Measurements from ENCODE around the gene CCDC110. TPM values are rescaled to one million over a fixed set of nuclear protein-coding genes. Genes with fewer than 3 reads are reported as not detected.
A peak's percentile ranks its signal among the peaks of the same experiment; 100 is the strongest.

The CCDC110 gene
- 0.67 TPM for total RNA-seq (ENCODE audit: unreplicated experiment)
- long read RNA-seq, result 0 reads

DNA sequence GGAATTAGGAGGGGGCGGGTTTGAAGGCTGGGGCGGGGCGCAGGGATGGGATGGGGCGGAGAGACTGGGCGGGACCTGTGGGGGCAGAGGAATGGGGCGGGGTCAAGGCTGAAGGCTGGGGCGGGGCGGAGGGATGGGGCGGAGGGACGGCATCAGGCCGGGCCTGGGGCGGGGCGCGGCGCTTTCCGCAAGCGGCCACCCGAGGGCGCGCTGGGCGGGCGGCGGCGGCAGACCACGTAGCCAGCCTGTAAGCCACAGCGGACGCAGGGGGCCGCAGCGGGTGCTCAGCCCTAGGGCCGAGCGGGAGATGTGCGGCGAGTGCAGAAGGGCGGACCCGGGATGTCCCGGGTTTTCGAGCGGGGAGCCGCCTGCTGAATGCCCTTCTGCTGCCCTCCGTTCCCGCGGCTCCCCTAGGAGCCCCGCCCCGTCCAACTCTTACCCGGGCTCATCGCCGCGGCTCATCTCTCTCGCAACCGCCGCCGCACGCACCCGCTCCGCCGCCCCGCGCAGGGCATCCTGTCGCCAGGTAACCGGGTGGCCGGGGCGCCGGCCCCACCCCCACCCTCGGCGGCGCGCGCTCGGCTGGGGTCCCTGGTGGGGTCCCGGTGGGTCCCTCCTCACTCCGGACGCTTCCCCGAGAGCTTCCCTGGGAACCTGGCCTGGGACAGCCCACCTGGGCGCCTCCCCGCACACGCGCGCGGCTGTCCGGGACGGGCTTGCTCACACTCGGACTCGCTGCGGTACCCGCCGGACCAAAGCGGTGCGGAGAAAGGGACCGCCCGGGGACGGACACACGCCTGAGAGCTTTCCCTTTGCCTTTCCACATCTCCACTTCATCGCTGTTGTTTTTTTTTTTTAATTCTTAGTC, at the start of gene CCDC110:
Gene CCDC110 (minus strand): TSS at position 499 of the 868 bp plus-strand sequence. CDS start 50 bp downstream, at position 449.
- DNase-seq (ENCODE audit: low spot score), result peak; percentile 98
- Mint-ChIP-seq H3K4me3 (ENCODE audit: unreplicated experiment) (peak within 1 kb of the TSS; percentile 97), H3K9me3 (ENCODE audit: unreplicated experiment) (no peaks in the 10 kb centered on the region), H3K27me3 (ENCODE audit: unreplicated experiment) (peaks cover 5% of the 10 kb centered on the region), H3K36me3 (ENCODE audit: low read depth, unreplicated experiment) (no peaks in the 10 kb centered on the region), H3K4me1 (ENCODE audit: unreplicated experiment) (peaks cover 2% of the 10 kb centered on the region), H3K27ac (ENCODE audit: unreplicated experiment) (peak within 1 kb of the TSS; percentile 81)
- TF ChIP-seq, protein P1, sequence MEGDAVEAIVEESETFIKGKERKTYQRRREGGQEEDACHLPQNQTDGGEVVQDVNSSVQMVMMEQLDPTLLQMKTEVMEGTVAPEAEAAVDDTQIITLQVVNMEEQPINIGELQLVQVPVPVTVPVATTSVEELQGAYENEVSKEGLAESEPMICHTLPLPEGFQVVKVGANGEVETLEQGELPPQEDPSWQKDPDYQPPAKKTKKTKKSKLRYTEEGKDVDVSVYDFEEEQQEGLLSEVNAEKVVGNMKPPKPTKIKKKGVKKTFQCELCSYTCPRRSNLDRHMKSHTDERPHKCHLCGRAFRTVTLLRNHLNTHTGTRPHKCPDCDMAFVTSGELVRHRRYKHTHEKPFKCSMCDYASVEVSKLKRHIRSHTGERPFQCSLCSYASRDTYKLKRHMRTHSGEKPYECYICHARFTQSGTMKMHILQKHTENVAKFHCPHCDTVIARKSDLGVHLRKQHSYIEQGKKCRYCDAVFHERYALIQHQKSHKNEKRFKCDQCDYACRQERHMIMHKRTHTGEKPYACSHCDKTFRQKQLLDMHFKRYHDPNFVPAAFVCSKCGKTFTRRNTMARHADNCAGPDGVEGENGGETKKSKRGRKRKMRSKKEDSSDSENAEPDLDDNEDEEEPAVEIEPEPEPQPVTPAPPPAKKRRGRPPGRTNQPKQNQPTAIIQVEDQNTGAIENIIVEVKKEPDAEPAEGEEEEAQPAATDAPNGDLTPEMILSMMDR (IDR thresholded peaks at IDR 0.05; ENCODE audit: unreplicated experiment), result peak; percentile 47

DNA sequence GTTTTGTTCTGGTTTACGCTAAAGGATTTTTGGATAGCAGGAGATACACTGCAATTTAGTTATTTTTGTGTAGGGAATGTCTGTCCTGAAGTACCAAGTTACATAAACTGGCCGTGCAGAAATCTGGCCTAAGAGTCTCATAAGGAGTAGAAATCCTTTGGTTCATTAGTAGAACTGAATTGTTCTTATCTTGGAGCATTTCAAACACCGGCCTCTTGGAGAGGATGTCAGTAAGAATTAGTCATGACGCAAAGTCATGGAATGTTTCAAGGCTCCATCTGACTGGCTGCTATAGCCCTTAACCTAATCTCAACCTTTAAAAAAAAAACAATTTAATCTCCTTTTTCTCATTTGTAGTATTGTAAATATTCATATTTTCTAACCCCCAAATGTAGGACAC, 48.6 kb upstream of the CCDC110 start:
- Mint-ChIP-seq H3K36me3 (ENCODE audit: low read depth, unreplicated experiment) (no peaks in the 10 kb centered on the region), H3K27ac (ENCODE audit: unreplicated experiment) (no peak overlapping the region), H3K4me1 (ENCODE audit: unreplicated experiment) (no peaks in the 10 kb centered on the region), H3K9me3 (ENCODE audit: unreplicated experiment) (no peaks in the 10 kb centered on the region), H3K27me3 (ENCODE audit: unreplicated experiment) (no peaks in the 10 kb centered on the region), H3K4me3 (ENCODE audit: unreplicated experiment) (no peak overlapping the region)
- no peak for DNase-seq (ENCODE audit: low spot score)
- TF ChIP-seq, protein P1 (IDR thresholded peaks at IDR 0.05; ENCODE audit: unreplicated experiment), result no peak

DNA sequence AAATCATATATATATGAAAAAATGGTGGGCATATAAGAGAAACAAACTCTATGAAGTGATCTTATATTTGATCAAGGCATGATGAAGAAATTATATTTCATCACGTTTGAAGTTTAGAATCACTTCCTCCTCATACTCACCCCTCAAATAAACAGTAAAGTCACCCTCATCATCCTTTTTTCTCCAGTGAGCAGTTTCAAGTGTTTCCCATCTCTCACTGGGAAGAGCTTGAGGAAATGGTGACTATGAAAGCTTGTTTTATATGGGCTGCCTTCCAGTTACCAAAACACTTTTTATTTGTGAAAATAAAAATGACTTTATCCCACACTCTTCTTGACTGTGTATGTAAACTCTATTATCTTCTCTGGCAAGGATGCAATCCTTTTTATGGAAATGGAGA, 47.0 kb upstream of the CCDC110 start:
- Mint-ChIP-seq H3K36me3 (ENCODE audit: low read depth, unreplicated experiment) (no peaks in the 10 kb centered on the region), H3K4me1 (ENCODE audit: unreplicated experiment) (peaks cover 8% of the 10 kb centered on the region), H3K9me3 (ENCODE audit: unreplicated experiment) (no peaks in the 10 kb centered on the region), H3K4me3 (ENCODE audit: unreplicated experiment) (no peak overlapping the region), H3K27ac (ENCODE audit: unreplicated experiment) (no peak overlapping the region), H3K27me3 (ENCODE audit: unreplicated experiment) (no peaks in the 10 kb centered on the region)
- TF ChIP-seq, protein P1 (IDR thresholded peaks at IDR 0.05; ENCODE audit: unreplicated experiment), result no peak
- no peak for DNase-seq (ENCODE audit: low spot score)

DNA sequence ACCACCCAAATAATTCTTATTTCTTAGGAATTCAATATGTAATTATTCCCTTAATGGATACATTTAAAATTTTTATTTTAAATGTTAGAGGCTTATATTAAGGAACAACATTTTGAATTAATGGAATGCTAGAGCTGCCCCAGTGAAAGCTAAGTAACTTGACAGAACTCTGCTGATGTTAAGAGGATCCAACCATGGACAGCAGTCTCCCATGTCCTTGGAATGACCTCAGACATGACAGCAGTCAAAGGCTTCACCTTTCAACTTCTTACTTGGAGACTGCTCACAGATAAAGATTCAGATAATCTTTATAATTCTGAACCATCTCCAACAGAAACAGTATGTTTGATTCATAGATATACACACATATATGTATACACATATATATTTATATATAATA, 46.5 kb upstream of the CCDC110 start:
- Mint-ChIP-seq H3K9me3 (ENCODE audit: unreplicated experiment) (no peaks in the 10 kb centered on the region), H3K27ac (ENCODE audit: unreplicated experiment) (no peak overlapping the region), H3K4me1 (ENCODE audit: unreplicated experiment) (peaks cover 12% of the 10 kb centered on the region), H3K27me3 (ENCODE audit: unreplicated experiment) (no peaks in the 10 kb centered on the region), H3K4me3 (ENCODE audit: unreplicated experiment) (no peak overlapping the region), H3K36me3 (ENCODE audit: low read depth, unreplicated experiment) (no peaks in the 10 kb centered on the region)
- TF ChIP-seq, protein P1 (IDR thresholded peaks at IDR 0.05; ENCODE audit: unreplicated experiment), result no peak
- DNase-seq (ENCODE audit: low spot score), result no peak

DNA sequence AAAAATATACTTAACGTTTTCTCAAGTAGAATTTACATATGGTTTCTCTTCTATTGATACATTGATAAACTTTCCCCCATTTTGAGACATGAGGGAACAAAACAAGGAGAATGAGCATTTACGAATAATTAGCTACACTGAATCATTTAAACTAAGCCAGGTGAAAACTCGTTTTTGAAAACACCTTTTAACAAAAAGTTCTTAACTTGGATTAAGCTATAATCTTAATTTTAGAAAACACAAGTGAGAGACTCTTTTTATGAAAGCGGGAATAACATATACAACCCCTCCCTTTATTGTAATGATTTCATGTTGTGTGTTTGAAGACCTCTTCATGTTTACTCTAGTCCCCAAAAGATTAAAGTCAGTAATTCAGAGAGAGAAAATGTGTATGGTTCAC, 43.7 kb upstream of the CCDC110 start:
- Mint-ChIP-seq H3K9me3 (ENCODE audit: unreplicated experiment) (no peaks in the 10 kb centered on the region), H3K4me3 (ENCODE audit: unreplicated experiment) (no peak overlapping the region), H3K4me1 (ENCODE audit: unreplicated experiment) (peaks cover 21% of the 10 kb centered on the region), H3K27ac (ENCODE audit: unreplicated experiment) (no peak overlapping the region), H3K36me3 (ENCODE audit: low read depth, unreplicated experiment) (no peaks in the 10 kb centered on the region), H3K27me3 (ENCODE audit: unreplicated experiment) (peaks cover 2% of the 10 kb centered on the region)
- DNase-seq (ENCODE audit: low spot score), result no peak
- TF ChIP-seq, protein P1 (IDR thresholded peaks at IDR 0.05; ENCODE audit: unreplicated experiment), result no peak

Measured in endothelial cell (in vitro differentiated cells).